ENCODE data around the gene ACTN2. TPM values are rescaled to one million over a fixed set of nuclear protein-coding genes. Genes with fewer than 3 reads are reported as not detected.

The ACTN2 gene
- total RNA-seq, 1 donor from 2014 or later, result 660 TPM

DNA sequence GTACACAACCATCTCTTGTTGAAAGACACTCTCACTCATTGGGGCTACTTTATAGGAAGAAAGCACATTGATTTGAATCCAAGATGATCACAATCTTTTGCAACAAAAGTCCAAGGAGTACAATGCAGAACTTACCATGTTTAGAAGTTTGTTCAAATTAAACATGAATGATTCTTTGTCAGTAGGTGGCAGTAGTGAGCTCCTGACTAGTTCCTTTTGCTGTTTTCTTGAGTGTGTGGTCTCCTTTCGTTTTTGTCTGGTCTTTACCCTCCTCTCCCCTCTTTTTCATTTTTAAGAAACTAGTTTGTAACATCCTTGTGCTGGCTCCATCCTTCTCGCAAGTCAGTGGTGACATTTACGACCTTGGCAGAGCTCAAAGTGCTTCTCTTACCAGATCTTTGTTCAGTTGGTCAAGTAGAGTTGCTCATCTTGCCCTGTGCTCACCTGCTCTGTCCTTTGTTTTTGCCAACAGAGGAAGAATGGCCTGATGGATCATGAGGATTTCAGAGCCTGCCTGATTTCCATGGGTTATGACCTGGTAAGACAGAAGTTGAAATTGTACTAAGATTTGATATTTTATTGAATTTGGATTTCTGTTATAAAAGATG, 73.1 kb downstream of the ACTN2 start:
- H3K4me3 ChIP-seq (ENCODE audit: low read length in 3 of 3), result no peak overlapping the region
- no peaks in the 10 kb centered on the region for H3K4me1 ChIP-seq (ENCODE audit: control insufficient read depth in 3 of 3, insufficient read depth in 3 of 3, low read length in 3 of 3)
- no peaks in the 10 kb centered on the region for H3K27me3 ChIP-seq (ENCODE audit: control insufficient read depth in 3 of 3, insufficient read depth in 3 of 3, low read length in 3 of 3)
- H3K9ac ChIP-seq (ENCODE audit: low read depth in 1 of 3, low read length in 3 of 3), result no peak overlapping the region
- H3K9me3 ChIP-seq (ENCODE audit: control insufficient read depth in 3 of 3, low read length in 3 of 3), result no peaks in the 10 kb centered on the region
- peaks cover 57 to 82% (median 66%) of the 10 kb centered on the region in 3 donors for H3K36me3 ChIP-seq (ENCODE audit: control insufficient read depth in 3 of 3, insufficient read depth in 3 of 3, low read length in 3 of 3)
- H3K27ac ChIP-seq (ENCODE audit: low read depth, low read length), result no peak overlapping the region

DNA sequence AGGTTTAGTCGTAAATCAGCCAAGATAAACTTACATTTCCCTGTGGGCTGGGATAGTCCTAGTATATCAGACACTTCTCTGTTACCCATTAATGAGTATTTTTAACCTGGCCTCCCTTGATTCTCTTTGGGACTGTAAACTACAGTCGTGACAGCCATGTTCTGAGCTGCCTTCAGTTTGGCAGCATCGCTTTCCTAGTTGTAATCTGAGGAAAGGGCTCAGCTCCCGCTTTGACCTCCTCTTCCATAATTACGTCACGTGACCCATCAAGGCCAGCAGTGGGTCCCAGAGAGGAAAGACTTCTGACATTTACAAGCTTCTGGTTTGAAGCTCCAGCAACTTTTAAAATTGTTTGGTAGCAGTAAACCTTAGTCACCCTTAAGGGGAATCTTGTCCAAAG, 74.2 kb downstream of the ACTN2 start:
- Histone ChIP-seq H3K4me3 (ENCODE audit: low read length in 3 of 3) (no peak overlapping the region), H3K27me3 (ENCODE audit: control insufficient read depth in 3 of 3, insufficient read depth in 3 of 3, low read length in 3 of 3) (no peaks in the 10 kb centered on the region), H3K9me3 (ENCODE audit: control insufficient read depth in 3 of 3, low read length in 3 of 3) (no peaks in the 10 kb centered on the region), H3K27ac (ENCODE audit: low read depth, low read length) (no peak overlapping the region), H3K9ac (ENCODE audit: low read depth in 1 of 3, low read length in 3 of 3) (no peak overlapping the region), H3K4me1 (ENCODE audit: control insufficient read depth in 3 of 3, insufficient read depth in 3 of 3, low read length in 3 of 3) (no peaks in the 10 kb centered on the region), H3K36me3 (ENCODE audit: control insufficient read depth in 3 of 3, insufficient read depth in 3 of 3, low read length in 3 of 3) (peaks cover 46 to 71% (median 55%) of the 10 kb centered on the region in 3 donors)

DNA sequence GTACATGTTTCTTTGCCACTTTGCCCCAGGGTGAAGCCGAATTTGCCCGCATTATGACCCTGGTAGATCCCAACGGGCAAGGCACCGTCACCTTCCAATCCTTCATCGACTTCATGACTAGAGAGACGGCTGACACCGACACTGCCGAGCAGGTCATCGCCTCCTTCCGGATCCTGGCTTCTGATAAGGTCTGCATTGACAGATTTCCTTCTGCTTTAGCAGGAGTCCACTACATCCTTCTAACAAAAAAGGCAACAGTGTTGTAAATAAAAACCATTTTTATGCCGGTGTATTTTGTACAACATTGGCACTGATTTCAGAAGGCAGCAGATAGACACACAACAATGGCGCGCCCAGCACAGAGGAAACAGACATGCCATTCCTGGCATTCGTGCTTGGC, 74.7 kb downstream of the ACTN2 start:
- Histone ChIP-seq H3K9me3 (ENCODE audit: control insufficient read depth in 3 of 3, low read length in 3 of 3) (no peaks in the 10 kb centered on the region), H3K4me1 (ENCODE audit: control insufficient read depth in 3 of 3, insufficient read depth in 3 of 3, low read length in 3 of 3) (no peaks in the 10 kb centered on the region), H3K36me3 (ENCODE audit: control insufficient read depth in 3 of 3, insufficient read depth in 3 of 3, low read length in 3 of 3) (peaks cover 46 to 70% (median 55%) of the 10 kb centered on the region in 3 donors), H3K4me3 (ENCODE audit: low read length in 3 of 3) (no peak overlapping the region), H3K9ac (ENCODE audit: low read depth in 1 of 3, low read length in 3 of 3) (no peak overlapping the region), H3K27me3 (ENCODE audit: control insufficient read depth in 3 of 3, insufficient read depth in 3 of 3, low read length in 3 of 3) (no peaks in the 10 kb centered on the region), H3K27ac (ENCODE audit: low read depth, low read length) (no peak overlapping the region)

GRCh38 chr1:236761397-236762132, 75.3 kb downstream of the ACTN2 start:
- no peak overlapping the region for H3K4me3 ChIP-seq (ENCODE audit: low read length in 3 of 3)
- H3K27ac ChIP-seq (ENCODE audit: low read depth, low read length), result no peak overlapping the region
- H3K36me3 ChIP-seq (ENCODE audit: control insufficient read depth in 3 of 3, insufficient read depth in 3 of 3, low read length in 3 of 3), result peaks cover 46 to 70% (median 55%) of the 10 kb centered on the region in 3 donors
- H3K9ac ChIP-seq (ENCODE audit: low read depth in 1 of 3, low read length in 3 of 3), result no peak overlapping the region
- no peaks in the 10 kb centered on the region for H3K4me1 ChIP-seq (ENCODE audit: control insufficient read depth in 3 of 3, insufficient read depth in 3 of 3, low read length in 3 of 3)
- H3K9me3 ChIP-seq (ENCODE audit: control insufficient read depth in 3 of 3, low read length in 3 of 3), result no peaks in the 10 kb centered on the region
- H3K27me3 ChIP-seq (ENCODE audit: control insufficient read depth in 3 of 3, insufficient read depth in 3 of 3, low read length in 3 of 3), result no peaks in the 10 kb centered on the region

- Histone ChIP-seq H3K27me3 (ENCODE audit: control insufficient read depth in 3 of 3, insufficient read depth in 3 of 3, low read length in 3 of 3) (no peaks in the 10 kb centered on the region), H3K9ac (ENCODE audit: low read depth in 1 of 3, low read length in 3 of 3) (no peak overlapping the region), H3K4me3 (ENCODE audit: low read length in 3 of 3) (no peak overlapping the region), H3K4me1 (ENCODE audit: control insufficient read depth in 3 of 3, insufficient read depth in 3 of 3, low read length in 3 of 3) (no peaks in the 10 kb centered on the region), H3K36me3 (ENCODE audit: control insufficient read depth in 3 of 3, insufficient read depth in 3 of 3, low read length in 3 of 3) (peaks cover 42 to 65% (median 51%) of the 10 kb centered on the region in 3 donors), H3K27ac (ENCODE audit: low read depth, low read length) (no peak overlapping the region), H3K9me3 (ENCODE audit: control insufficient read depth in 3 of 3, low read length in 3 of 3) (no peaks in the 10 kb centered on the region)
Measured at GRCh38 chr1:236762410-236762809, 76.1 kb downstream of the ACTN2 start.

DNA sequence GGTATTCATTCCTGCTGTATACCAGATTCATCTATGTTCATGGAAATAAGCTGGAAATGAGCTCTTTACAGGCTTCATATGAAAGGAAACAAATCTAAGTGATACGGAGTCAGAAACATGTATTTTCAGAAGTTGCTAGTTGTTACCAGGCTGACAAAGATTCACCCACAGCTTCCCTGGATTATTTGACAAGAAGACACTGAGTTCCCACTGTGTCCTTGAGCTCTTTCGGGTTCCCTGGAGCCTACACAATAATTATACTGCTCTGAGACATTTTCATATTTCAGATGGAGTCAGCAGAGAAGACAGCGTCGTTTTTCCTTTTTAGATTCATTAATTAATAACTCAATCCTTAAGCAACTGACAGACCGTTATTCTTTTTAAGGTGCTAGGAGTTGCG, 79.5 kb downstream of the ACTN2 start:
- H3K27ac ChIP-seq (ENCODE audit: low read depth, low read length), result no peak overlapping the region
- peaks cover 0 to 2% (median 0%) of the 10 kb centered on the region in 3 donors for H3K27me3 ChIP-seq (ENCODE audit: control insufficient read depth in 3 of 3, insufficient read depth in 3 of 3, low read length in 3 of 3)
- H3K4me3 ChIP-seq (ENCODE audit: low read length in 3 of 3), result no peak overlapping the region
- H3K4me1 ChIP-seq (ENCODE audit: control insufficient read depth in 3 of 3, insufficient read depth in 3 of 3, low read length in 3 of 3), result no peaks in the 10 kb centered on the region
- no peaks in the 10 kb centered on the region for H3K9me3 ChIP-seq (ENCODE audit: control insufficient read depth in 3 of 3, low read length in 3 of 3)
- no peak overlapping the region for H3K9ac ChIP-seq (ENCODE audit: low read depth in 1 of 3, low read length in 3 of 3)
- H3K36me3 ChIP-seq (ENCODE audit: control insufficient read depth in 3 of 3, insufficient read depth in 3 of 3, low read length in 3 of 3), result peaks cover 24 to 35% (median 27%) of the 10 kb centered on the region in 3 donors

- H3K9ac ChIP-seq (ENCODE audit: low read depth in 1 of 3, low read length in 3 of 3), result no peak overlapping the region
- H3K27me3 ChIP-seq (ENCODE audit: control insufficient read depth in 3 of 3, insufficient read depth in 3 of 3, low read length in 3 of 3), result peaks cover 0 to 2% (median 0%) of the 10 kb centered on the region in 3 donors
- H3K27ac ChIP-seq (ENCODE audit: low read depth, low read length), result no peak overlapping the region
- H3K9me3 ChIP-seq (ENCODE audit: control insufficient read depth in 3 of 3, low read length in 3 of 3), result no peaks in the 10 kb centered on the region
- H3K36me3 ChIP-seq (ENCODE audit: control insufficient read depth in 3 of 3, insufficient read depth in 3 of 3, low read length in 3 of 3), result peaks cover 17 to 28% (median 20%) of the 10 kb centered on the region in 3 donors
- H3K4me3 ChIP-seq (ENCODE audit: low read length in 3 of 3), result no peak overlapping the region
- H3K4me1 ChIP-seq (ENCODE audit: control insufficient read depth in 3 of 3, insufficient read depth in 3 of 3, low read length in 3 of 3), result no peaks in the 10 kb centered on the region
Measured at GRCh38 chr1:236766506-236766905, 80.2 kb downstream of the ACTN2 start.

DNA sequence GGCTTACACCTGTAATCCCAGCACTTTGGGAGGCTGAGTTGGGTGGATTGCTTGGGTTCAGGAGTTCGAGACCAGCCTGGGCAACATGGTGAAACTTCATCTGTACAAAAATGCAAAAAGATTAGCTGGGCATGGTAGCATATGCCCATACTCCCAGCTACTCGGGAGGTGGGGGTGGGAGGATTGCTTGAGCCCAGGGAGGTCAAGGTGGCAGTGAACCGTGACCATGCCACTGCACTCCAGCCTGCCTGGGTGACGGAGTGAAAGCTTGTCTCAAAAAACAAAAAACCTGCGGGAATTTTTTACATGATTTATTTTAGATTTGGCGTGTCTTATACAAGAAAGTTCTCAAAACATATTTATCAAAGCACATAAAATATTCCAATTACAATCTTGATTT, 81.0 kb downstream of the ACTN2 start:
- H3K27ac ChIP-seq (ENCODE audit: low read depth, low read length), result no peak overlapping the region
- peaks cover 0 to 2% (median 0%) of the 10 kb centered on the region in 3 donors for H3K27me3 ChIP-seq (ENCODE audit: control insufficient read depth in 3 of 3, insufficient read depth in 3 of 3, low read length in 3 of 3)
- H3K9me3 ChIP-seq (ENCODE audit: control insufficient read depth in 3 of 3, low read length in 3 of 3), result no peaks in the 10 kb centered on the region
- H3K4me3 ChIP-seq (ENCODE audit: low read length in 3 of 3), result no peak overlapping the region
- no peaks in the 10 kb centered on the region for H3K4me1 ChIP-seq (ENCODE audit: control insufficient read depth in 3 of 3, insufficient read depth in 3 of 3, low read length in 3 of 3)
- no peak overlapping the region for H3K9ac ChIP-seq (ENCODE audit: low read depth in 1 of 3, low read length in 3 of 3)
- H3K36me3 ChIP-seq (ENCODE audit: control insufficient read depth in 3 of 3, insufficient read depth in 3 of 3, low read length in 3 of 3), result peaks cover 13 to 21% (median 15%) of the 10 kb centered on the region in 3 donors

DNA sequence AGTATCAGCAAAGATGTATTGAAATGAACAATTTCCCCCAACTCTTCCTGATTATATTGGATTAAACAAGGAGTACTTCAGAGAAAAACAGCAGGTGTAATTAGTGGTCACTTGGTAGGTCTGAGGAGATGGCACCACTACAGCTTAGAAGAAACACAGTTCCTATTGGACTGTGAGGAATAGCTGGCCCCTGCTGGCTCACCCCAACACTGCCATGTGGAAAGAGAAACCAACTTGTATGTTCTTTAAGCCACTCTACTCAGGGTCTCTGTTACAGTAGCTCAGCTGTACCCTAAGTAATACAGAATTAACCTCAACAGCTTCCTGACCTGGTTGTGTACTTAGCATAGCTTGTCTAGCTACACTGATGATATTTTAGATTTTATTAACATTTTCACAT, 82.3 kb downstream of the ACTN2 start:
- Histone ChIP-seq H3K4me3 (ENCODE audit: low read length in 3 of 3) (no peak overlapping the region), H3K9ac (ENCODE audit: low read depth in 1 of 3, low read length in 3 of 3) (no peak overlapping the region), H3K9me3 (ENCODE audit: control insufficient read depth in 3 of 3, low read length in 3 of 3) (no peaks in the 10 kb centered on the region), H3K36me3 (ENCODE audit: control insufficient read depth in 3 of 3, insufficient read depth in 3 of 3, low read length in 3 of 3) (peaks cover 3 to 8% (median 4%) of the 10 kb centered on the region in 3 donors), H3K27ac (ENCODE audit: low read depth, low read length) (no peak overlapping the region), H3K4me1 (ENCODE audit: control insufficient read depth in 3 of 3, insufficient read depth in 3 of 3, low read length in 3 of 3) (no peaks in the 10 kb centered on the region), H3K27me3 (ENCODE audit: control insufficient read depth in 3 of 3, insufficient read depth in 3 of 3, low read length in 3 of 3) (peaks cover 0 to 2% (median 0%) of the 10 kb centered on the region in 3 donors)

DNA sequence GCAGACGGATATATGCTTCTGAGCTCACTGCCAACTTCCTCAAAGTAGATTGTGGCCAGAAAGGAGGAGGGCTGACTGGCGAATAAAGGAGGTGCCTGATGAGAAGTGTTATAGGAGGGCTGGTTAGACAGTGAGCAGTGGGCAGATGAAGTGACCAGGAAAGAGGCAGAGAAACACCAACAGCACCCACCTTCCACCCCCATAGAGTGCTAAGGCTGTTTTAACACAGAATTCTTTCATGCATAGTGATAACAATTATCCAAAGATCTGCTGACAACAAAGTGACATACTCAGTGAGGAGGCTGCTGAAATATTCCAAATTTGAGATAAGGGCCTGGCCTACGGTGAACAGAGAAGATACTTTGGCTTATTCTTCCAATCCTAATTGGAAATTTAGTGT, 87.6 kb downstream of the ACTN2 start:
- Histone ChIP-seq H3K4me3 (ENCODE audit: low read length in 3 of 3) (no peak overlapping the region), H3K9me3 (ENCODE audit: control insufficient read depth in 3 of 3, low read length in 3 of 3) (no peaks in the 10 kb centered on the region), H3K4me1 (ENCODE audit: control insufficient read depth in 3 of 3, insufficient read depth in 3 of 3, low read length in 3 of 3) (no peaks in the 10 kb centered on the region), H3K27me3 (ENCODE audit: control insufficient read depth in 3 of 3, insufficient read depth in 3 of 3, low read length in 3 of 3) (peaks cover 0 to 2% (median 0%) of the 10 kb centered on the region in 3 donors), H3K9ac (ENCODE audit: low read depth in 1 of 3, low read length in 3 of 3) (no peak overlapping the region), H3K36me3 (ENCODE audit: control insufficient read depth in 3 of 3, insufficient read depth in 3 of 3, low read length in 3 of 3) (no peaks in the 10 kb centered on the region), H3K27ac (ENCODE audit: low read depth, low read length) (no peak overlapping the region)

Measured in skeletal muscle tissue (tissue), 4 donors.